Epithelial cell of proximal tubule (primary cell): ENCODE measurements around the gene PGAP6. TPM values are rescaled to one million over a fixed set of nuclear protein-coding genes. Genes with fewer than 3 reads are reported as not detected.

ENCODE experiments used
- DNase-seq: peaks from one replicate; pipeline ENCODE4 v3.0.0-alpha.2; 2011; ENCODE audit warnings: low read depth
- H3K4me3 ChIP-seq: 2 replicates; pipeline ENCODE4 v1.5.1; 2011; ENCODE audit warnings: low read depth, mild to moderate bottlenecking, low read length
- total RNA-seq: library from RNA; depleted of rRNA; stranded (reverse); fragments of >200 nt; gene quantifications from 2 replicates; pipeline ENCODE4 v1.2.3, GENCODE V29; 2015
- TF ChIP-seq, protein P1 (sequence below): conservative IDR thresholded peaks from 2 replicates; pipeline ENCODE4 v1.5.1; 2012; ENCODE audit warnings: low read depth, mild to moderate bottlenecking, low read length

PGAP6 gene
- total RNA-seq, 1 donor from 2014 or later = 87.2 TPM

DNA sequence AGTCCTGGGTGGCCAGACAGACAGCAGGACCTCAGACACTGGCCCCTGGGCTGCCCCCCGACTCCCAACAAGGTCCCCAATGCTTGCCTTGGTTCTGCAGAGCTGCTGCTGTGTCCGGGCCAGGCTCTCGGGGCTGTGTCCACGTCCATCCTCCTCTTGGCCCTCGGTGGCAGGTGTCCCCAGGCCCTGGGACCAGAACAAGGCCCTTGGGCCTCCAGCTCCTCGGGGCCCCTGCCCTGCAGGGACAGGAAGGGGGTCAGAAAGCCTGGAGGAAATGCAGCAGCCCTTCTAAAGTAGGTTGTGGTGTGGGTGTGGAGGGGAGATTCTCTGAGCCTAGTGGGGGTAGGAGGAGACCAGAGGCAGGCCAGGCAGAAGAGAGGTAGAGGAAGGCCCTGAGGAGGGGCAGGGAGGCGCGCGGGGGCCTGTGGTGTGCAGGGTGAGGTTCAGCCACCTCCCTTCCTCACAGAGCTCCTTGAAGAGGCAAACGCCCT is 26.8 kb downstream of the PGAP6 start:
- TF ChIP-seq, protein P1, sequence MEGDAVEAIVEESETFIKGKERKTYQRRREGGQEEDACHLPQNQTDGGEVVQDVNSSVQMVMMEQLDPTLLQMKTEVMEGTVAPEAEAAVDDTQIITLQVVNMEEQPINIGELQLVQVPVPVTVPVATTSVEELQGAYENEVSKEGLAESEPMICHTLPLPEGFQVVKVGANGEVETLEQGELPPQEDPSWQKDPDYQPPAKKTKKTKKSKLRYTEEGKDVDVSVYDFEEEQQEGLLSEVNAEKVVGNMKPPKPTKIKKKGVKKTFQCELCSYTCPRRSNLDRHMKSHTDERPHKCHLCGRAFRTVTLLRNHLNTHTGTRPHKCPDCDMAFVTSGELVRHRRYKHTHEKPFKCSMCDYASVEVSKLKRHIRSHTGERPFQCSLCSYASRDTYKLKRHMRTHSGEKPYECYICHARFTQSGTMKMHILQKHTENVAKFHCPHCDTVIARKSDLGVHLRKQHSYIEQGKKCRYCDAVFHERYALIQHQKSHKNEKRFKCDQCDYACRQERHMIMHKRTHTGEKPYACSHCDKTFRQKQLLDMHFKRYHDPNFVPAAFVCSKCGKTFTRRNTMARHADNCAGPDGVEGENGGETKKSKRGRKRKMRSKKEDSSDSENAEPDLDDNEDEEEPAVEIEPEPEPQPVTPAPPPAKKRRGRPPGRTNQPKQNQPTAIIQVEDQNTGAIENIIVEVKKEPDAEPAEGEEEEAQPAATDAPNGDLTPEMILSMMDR = no peak
- no peak for DNase-seq

DNA sequence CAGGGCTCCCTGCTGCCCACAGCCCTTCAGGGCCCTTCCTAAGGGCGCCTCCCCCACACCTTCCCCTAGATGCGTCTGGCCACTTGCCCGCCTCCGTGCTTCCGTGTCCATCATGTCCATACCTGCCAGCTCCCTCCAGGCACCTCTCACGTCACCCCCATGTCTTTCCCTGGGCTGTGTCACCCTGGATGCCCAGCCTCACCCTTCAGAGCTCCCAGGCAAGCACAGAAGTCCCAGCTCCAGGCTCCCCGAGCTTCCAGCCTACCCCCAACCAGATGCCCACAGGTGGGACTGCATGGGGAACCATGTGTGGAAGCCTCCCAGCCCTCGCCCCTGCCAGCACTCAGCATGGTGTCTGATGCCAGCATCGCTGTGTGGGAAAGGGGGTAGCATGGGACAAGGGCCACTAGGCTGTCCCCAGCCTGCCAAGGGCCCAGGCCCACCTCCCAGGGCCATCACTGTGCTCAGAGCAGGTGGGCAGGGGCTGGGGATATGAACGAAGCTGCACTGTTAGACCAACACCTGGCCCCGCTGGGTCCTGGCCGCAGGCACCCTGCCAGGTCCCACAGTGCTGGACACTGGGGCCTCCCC is 27.4 kb downstream of the PGAP6 start:
- H3K4me3 ChIP-seq = no peak overlapping the region

More for the DNA sequence above, 26.8 kb downstream of the PGAP6 start:
- no peak overlapping the region for H3K4me3 ChIP-seq

DNA sequence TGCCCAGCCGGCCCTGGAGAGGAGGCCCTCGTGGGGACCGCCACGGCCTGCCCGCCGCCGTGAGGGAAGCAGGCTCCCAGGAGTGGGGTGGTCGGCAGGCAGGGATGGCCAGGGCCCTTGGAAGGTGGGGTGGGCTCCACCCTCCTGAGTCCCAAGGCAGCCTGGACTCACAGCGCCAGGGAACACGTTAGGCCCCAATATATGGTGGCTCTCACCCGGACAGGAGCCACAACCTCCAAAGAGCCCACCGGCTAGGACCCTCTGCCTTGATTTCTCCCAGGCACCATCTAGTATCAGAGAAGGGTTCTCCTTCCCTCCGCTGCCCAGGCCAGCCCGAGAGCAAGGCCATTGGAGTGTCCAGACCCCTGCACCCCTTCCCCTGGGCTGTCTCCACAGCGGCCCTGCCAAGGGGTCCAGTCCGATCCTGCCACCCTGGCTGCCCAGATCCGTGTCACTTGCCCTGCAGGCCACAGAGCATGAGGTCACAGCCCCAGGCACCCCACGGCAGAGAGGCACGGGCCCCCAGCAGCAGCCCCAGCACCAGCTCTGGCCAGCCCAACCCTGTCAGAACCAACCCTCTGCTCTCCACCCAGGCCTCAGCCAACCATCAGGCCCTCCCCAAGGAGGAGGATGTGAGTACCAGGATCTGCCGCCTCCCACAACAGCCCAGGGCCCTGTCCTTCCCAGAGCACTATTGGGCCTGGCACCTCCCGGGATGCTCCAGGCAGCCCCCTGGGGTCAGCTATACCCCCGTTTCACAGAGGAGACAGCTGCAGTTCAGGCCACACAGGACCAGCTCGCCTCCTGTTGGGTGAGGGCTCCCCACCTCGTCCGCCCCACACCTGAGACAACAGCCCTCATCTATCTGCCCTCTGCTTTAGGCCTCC is 28.1 kb downstream of the PGAP6 start:
- no peak for DNase-seq
- H3K4me3 ChIP-seq = peak overlapping the region; percentile 54
- TF ChIP-seq, protein P1 = no peak

More for the DNA sequence above, 27.4 kb downstream of the PGAP6 start:
- DNase-seq = no peak
- TF ChIP-seq, protein P1 = no peak

DNA sequence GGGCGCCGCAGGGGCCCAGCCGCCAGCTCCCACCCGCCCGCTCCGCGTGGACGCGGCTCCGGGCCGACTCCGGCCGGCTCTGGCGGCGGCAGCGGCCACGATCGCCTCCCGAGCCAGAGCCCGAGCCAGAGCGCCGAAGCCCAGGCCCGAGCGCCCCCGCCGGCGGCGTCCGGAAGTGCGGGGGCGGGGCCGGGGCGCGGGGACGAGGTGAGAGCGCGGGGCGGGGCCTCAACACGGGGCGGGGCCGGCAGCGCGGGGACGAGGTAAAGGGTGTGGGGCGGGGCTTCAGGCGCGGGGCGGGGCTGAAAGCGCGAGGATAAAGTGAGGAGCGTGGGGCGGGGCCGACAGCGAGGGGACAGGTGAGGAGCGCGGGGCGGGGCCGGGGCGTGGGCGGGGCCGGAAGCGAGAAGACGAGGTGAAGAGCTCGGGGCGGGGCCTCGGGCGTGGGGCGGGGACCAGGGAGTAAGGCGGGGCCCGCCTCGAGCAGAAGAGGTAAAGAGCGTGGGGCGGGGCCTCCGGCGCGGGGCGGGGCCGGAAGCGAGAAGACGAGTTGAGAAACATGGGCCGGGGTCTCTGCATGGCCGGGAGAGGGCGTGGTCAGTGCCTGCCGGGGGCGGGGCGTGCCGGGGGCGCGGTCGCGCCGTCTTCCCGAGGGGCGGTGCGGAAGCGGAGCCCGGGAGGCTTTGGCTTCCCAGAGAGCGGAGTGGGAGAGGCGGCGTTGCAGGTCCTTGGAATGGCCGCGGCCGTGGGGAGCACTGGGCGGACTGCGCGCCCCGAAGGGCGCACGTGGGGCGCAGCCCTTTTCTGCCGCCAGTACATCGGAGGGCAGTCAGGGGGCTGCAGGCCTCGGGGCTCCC is 29.0 kb downstream of the PGAP6 start, which contains the start of gene AXIN1:
AXIN1 (minus strand) TSS at position 177 of the 857 bp plus-strand sequence. CDS start 5,698 bp downstream, outside the sequence.
- TF ChIP-seq, protein P1 = peak; percentile 35
- peak; percentile 33 for DNase-seq
- H3K4me3 ChIP-seq = peak within 1 kb of the TSS; percentile 80

DNA sequence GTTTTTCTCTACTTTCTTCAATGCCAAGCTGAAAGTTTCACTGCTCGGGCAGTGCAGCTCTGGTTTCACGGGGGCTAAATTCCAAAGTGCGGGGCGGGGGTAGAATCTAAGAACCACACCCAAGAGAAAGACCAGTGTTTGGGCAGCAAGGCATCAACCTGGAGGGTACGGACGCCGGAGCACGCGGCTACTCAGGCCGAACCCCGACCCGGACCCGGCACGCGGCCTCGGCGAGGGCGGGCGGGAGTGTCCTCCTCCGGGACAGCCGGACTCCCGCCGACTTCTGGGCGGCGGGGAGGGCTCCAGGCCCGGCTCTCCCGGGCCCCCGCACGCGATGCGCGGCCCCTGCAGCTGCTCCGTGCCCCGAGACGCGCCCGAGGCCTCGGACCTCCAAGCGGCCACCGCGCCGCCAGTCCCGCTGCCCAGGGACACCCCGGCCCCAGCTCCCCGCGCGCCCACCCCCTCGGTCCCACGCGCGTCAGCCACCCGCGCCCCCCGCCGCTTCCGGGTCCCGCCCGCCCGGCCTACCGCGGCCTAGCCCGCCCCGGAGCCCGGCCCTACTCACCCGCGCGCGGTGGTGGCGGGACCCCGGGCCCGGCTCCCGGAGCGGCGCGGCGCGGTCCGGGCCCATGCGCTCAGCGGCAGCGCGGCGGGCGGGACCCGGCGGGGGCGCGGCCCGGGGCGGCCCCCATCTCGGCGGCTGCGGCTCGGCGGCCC is 29.8 kb downstream of the PGAP6 start:
- peak overlapping the region; percentile 80 for H3K4me3 ChIP-seq
- no peak for DNase-seq
- TF ChIP-seq, protein P1 = no peak

DNA sequence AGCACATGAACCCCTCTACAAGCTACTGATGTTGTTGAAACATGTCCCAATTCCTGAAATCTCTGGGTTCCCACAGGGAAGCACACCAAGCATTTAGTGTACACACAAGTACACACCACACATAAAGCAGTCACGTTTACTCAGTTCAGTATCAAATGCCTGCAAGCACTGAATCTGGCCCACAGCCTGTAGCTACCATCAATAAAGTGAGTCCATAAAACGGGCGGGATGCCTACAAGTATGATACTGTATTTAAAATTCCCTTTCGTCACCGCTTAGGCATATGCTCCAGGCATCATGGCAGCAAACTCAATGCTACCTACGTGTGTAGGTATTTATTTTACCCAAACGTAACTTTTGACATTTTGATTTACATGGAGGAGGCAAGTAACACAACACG is 31.6 kb downstream of the PGAP6 start:
- TF ChIP-seq, protein P1 = no peak
- no peak overlapping the region for H3K4me3 ChIP-seq
- no peak for DNase-seq
